HuH-7 (cell line): ENCODE data around the gene TXNL4A.
"Not testable (repeated sequence)": the region's sequence is repeated elsewhere in the genome, so short reads cannot be mapped to it uniquely, and the experiment has no call there.

Experiments used
- DNase-seq: peaks from one replicate; pipeline ENCODE4 v3.0.0; 2011; ENCODE audit warnings: low spot score

Gene TXNL4A

GRCh38 chr18:79988451-79989194 lies at the start of gene TXNL4A:
TXNL4A (minus strand) TSS chr18:79988563; CDS start chr18:79988392, 171 bp downstream.
- peak; percentile 72 for DNase-seq

GRCh38 chr18:80037300-80037699 lies 48.9 kb upstream of the TXNL4A start:
- DNase-seq = no peak

- no peak for DNase-seq
These were observed 47.6 kb upstream of the TXNL4A start for GRCh38 chr18:80035997-80036396.

- DNase-seq = no peak
These were observed 46.6 kb upstream of the TXNL4A start for GRCh38 chr18:80034852-80035406.

- DNase-seq = peak; percentile 85
These were observed 45.9 kb upstream of the TXNL4A start, which contains the start of gene RBFA for GRCh38 chr18:80034068-80034851. RBFA (plus strand) TSS chr18:80034434; CDS start chr18:80034496, 62 bp downstream.

GRCh38 chr18:80033181-80034067 lies 45.1 kb upstream of the TXNL4A start:
- no peak for DNase-seq

- DNase-seq = no peak
These were observed 41.3 kb upstream of the TXNL4A start for GRCh38 chr18:80029690-80030089.

- not testable (repeated sequence) for DNase-seq
These were observed 39.4 kb upstream of the TXNL4A start for GRCh38 chr18:80027719-80028118.

- DNase-seq = no peak
These were observed 38.0 kb upstream of the TXNL4A start for GRCh38 chr18:80026363-80026762.

- DNase-seq = no peak
These were observed 34.8 kb upstream of the TXNL4A start for GRCh38 chr18:80023173-80023572.

GRCh38 chr18:80022613-80023012 lies 34.2 kb upstream of the TXNL4A start:
- no peak for DNase-seq

- no peak for DNase-seq
These were observed 24.4 kb upstream of the TXNL4A start for GRCh38 chr18:80012714-80013113.

- DNase-seq = not testable (repeated sequence)
These were observed 23.3 kb upstream of the TXNL4A start for GRCh38 chr18:80011496-80012137.

- no peak for DNase-seq
These were observed 22.2 kb upstream of the TXNL4A start for GRCh38 chr18:80010551-80010906.

GRCh38 chr18:80009661-80010550 lies 21.5 kb upstream of the TXNL4A start:
- DNase-seq = no peak

- no peak for DNase-seq
These were observed 18.4 kb upstream of the TXNL4A start for GRCh38 chr18:80006724-80007123.

GRCh38 chr18:80004600-80005342 lies 16.4 kb upstream of the TXNL4A start:
- DNase-seq = no peak

GRCh38 chr18:80002468-80002867 lies 14.1 kb upstream of the TXNL4A start:
- no peak for DNase-seq

GRCh38 chr18:80000877-80001276 lies 12.5 kb upstream of the TXNL4A start:
- DNase-seq = no peak

GRCh38 chr18:79999701-80000100 lies 11.3 kb upstream of the TXNL4A start:
- not testable (repeated sequence) for DNase-seq
